D721Med (cell line): ENCODE measurements around the gene ACSF3.

Experiments used
- DNase-seq: peaks from one replicate; pipeline ENCODE4 v3.0.0; 2011; ENCODE audit warnings: low spot score; ENCODE audit not compliant: insufficient read length
- FAIRE-seq: peaks from 2 replicates; lab custom pipeline; 2011; peaks lifted over from hg19 to GRCh38; lab: Jason Lieb, UNC
- TF ChIP-seq, protein P1 (sequence below): IDR thresholded peaks from 2 replicates; pipeline ENCODE4 v1.5.1; 2012; ENCODE audit warnings: mild to moderate bottlenecking, control low read depth; ENCODE audit not compliant: insufficient read depth; ENCODE audit errors: missing control alignments

ACSF3 gene

DNA sequence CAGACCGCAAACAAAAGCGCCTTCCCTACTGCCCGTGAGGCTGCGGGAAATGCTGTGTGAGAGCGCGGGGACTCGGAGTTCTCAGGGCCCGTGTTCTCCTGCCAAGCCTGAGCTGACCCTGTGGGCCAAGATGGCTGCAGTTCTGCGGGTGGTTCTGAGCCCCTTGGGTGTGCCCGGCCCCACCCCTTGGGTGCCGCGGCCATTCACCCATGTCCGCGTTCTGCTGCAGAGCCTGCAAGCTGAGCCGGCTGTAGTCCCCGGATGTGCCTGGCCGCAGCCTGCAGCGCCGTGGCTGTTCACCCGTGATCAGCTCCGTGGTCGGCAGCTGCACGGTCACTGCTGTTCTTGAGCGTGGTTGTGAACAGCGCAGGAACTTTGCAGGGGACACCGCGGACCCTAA lies 20.0 kb downstream of the ACSF3 start:
- DNase-seq (no peak), FAIRE-seq (no peak)
- TF ChIP-seq, protein P1, sequence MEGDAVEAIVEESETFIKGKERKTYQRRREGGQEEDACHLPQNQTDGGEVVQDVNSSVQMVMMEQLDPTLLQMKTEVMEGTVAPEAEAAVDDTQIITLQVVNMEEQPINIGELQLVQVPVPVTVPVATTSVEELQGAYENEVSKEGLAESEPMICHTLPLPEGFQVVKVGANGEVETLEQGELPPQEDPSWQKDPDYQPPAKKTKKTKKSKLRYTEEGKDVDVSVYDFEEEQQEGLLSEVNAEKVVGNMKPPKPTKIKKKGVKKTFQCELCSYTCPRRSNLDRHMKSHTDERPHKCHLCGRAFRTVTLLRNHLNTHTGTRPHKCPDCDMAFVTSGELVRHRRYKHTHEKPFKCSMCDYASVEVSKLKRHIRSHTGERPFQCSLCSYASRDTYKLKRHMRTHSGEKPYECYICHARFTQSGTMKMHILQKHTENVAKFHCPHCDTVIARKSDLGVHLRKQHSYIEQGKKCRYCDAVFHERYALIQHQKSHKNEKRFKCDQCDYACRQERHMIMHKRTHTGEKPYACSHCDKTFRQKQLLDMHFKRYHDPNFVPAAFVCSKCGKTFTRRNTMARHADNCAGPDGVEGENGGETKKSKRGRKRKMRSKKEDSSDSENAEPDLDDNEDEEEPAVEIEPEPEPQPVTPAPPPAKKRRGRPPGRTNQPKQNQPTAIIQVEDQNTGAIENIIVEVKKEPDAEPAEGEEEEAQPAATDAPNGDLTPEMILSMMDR = no peak

DNA sequence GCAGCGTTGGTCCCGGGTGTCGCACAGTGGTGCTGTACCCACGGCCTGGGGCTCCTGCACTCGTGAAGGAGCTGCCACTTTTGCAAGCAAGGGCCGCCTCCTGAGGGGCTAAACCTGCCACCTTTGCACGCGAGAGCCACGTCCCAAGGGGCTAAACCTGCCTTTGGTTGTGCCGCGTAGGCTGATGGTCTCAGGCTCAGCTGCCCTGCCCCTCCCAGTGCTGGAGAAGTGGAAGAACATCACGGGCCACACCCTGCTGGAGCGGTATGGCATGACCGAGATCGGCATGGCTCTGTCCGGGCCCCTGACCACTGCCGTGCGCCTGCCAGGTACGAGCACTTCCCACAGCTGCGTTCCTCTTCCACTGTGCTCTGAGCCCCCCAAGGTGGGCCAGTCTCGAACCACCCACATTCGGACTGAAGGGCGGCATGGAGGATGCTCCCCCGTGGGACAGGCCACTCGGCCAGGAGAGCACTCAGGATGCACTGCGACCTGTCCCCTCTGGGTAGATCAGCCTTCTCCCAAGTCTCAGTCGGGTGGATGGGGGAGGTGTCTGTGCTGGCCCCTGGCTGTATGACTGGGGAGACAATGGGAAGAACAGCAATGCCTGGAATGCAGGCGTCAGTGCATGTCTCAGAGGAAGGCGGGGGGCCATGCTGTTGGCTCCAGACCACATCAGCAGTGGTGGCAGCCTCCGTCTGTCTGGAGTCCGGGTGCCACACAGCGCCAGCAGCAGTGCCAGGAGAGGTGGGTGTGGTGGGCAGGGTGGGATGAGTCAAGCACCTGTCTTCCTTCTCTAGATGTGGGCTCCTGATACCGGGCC lies 20.7 kb downstream of the ACSF3 start:
- DNase-seq (no peak), FAIRE-seq (no peak)
- TF ChIP-seq, protein P1 = no peak

DNA sequence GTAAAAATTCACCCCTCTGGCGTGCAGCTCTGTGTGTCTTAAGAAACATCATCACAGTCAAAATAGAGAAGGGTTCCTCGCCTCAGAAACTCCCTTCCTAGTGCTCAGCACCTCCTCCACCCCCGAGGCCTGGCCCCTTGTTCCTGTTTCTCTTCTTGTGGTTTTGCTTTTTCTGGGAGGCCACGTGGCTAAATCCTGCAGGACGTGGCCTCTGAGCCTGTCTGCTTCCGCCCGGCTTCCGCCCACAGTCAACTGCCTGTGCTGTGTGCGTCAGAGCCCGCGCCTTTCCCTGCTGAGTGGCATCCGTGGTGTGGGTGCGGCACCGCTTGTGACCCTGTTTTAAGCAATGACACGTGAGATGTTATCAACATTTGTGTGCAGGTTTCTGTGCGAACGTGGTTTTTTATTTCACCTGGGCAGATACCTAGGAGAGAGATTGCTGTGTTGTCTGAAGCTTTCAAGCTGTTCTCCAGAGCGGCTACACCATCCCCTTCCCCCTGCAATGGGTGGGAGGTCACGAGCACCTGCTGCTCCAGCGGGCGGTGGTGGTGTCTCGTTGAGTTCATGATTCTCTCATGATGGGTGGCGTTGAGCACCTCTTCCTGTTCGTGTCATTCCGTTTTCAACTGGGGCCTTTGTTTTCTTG lies 21.7 kb downstream of the ACSF3 start:
- FAIRE-seq (no peak), DNase-seq (no peak)
- TF ChIP-seq, protein P1 = no peak

DNA sequence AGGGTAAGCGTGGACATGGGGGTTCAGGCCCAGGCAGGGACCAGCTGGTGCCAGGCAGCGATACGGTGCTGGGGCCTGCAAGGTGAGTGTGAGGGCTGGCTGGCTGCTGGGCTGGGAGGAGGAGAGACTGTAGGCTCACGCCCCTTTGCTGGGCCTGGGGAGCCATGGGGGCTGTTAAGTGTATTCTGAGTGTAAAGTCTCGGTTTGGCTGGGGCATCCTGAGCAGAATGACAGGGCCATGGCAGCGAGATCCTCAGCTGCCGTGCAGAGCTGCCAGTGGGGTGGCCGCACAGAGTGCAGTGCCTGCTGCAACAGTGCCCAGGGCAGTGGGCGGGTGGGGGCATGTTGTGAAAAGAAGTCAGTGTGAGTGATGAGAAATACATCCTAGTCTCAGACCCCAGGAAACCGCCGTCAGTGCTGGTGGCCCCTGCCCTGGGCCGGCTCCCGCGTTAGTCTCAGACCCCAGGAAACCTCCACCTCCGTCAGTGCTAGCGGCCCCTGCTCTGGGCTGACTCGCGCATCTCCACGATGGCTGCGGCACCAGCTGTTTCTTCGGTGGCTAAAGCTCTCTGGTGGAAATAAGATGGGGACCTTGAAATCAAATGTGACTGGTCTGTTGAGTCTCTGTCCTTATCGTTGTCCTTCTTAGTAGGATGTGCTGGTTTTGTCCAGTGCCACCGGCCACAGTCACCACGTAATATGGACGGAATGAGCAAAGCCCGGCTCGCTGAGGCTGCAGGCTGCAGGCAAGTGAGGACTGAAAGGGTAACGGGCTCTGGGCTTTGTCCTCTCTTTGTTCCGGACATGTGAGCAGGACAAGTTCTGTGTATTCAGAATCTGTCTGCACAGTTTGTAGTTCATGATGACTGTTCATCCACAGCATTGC lies 22.9 kb downstream of the ACSF3 start:
- TF ChIP-seq, protein P1 = no peak
- DNase-seq = no peak
- FAIRE-seq = no peak

GRCh38 chr16:89117227-89117974 lies 23.7 kb downstream of the ACSF3 start:
- DNase-seq = no peak
- TF ChIP-seq, protein P1 = no peak
- no peak for FAIRE-seq

GRCh38 chr16:89117975-89118289 lies 24.3 kb downstream of the ACSF3 start:
- no peak for FAIRE-seq
- no peak for DNase-seq
- TF ChIP-seq, protein P1 = no peak
